Activated CD4-positive, alpha-beta T cell treated with anti-CD3 and anti-CD28 coated beads, Interleukin-2, Interleukin-6, amounts not matched to agents 100 ng/mL and 50 ng/mL, durations not matched to agents 16 hours and 8 hours (primary cell): ENCODE results near the gene ORC1.

Experiments used
- DNase-seq: peaks from one replicate; pipeline ENCODE4 v3.0.0-alpha.2; 2020

ORC1 gene

DNA sequence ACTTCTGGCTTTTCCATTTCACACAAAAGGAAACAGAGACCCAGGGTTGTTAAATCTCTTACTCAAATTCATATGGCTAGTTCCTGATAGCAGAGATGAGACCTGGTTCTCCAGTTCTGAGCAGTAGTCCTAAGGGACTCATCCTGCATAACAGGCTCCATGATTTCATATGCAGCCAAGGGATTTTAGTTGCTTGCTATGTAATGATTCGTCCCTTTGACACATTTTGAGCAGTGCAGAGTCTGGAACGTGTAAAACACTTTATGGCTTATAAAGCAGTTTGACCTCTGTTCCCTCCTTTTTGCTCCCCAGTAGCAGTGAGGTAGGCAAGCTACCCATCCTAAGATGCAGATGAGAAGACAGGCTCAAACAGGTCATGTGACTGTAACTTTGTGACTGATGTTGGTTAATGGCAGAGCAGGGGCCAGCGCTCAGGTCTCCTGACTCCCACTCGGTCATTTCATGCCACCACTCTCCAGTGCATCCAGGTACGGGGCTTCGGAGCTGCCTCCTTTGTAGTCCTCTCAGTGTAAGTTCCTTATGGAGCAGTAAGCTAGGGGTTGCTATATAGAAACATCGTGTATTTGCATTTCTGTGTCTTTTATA, 62.5 kb downstream of the ORC1 start:
- no peak for DNase-seq

GRCh38 chr1:52337439-52337838, 66.8 kb downstream of the ORC1 start:
- DNase-seq, result no peak

DNA sequence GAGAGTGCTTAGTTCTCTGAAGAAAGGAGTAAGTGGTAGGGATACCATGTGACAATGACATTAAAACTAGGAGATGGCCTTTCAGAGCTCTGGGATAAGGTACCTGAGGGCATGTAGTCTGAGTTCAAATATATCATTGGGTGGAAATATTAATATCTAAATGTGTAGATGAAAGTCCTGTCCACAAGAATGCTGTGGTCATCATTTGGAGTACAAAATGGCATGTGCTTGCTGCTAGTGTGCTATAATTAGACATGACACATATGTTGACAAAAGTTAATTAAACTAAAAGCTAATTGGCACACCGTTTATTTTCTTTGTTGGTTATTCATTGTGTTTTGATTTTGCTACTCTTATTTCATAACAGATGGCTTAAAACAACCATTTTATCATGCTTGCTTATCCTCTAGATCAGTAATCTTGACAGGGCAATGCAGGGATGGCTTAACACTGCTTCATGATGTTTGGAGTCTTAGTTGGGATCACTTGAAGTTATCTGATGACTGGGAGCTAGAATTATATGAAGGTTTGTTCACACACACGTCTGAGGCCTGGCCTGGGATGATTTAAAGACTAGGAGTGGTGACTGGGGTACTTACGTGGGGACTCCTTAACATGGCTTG, 69.2 kb downstream of the ORC1 start:
- no peak for DNase-seq

- no peak for DNase-seq
Measured at GRCh38 chr1:52332411-52332810, 71.8 kb downstream of the ORC1 start.

DNA sequence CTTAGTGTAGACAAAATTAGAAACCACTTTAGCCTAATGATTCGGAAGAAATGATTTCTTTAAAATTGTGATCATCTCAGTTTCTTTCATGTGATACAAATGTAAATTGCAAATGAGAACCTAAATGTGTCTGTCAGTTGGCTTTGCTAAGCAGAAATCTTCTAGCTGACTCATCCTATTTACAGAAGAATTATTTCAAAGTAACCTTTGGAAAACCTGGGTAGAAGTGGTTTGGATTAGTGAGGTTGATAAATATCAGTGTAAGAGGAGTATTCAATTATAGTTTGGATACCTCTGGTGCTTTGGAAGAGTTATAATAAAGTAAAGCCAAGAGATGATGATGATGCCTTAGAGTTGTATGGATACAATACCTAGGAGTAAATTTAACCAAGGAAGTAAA, 75.6 kb downstream of the ORC1 start:
- DNase-seq, result no peak

DNA sequence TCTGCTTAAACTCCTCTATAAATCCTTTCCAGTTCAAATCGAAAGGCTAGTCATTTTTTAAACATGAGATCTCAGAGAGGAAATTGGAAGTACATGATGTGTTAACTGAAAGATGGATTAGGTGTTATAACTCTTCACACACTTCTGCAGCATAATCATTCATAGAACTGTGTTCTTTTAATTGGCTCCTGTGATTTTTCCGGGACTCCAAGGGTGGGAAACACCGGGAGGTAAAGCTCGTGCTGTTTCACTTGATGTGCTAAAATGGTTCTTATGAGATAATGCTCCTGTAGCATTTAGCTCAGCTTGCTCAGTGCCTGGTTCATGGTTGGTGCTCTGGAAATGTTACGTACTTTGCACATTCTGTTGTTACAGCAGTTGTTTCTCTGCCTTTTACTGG, 78.4 kb downstream of the ORC1 start:
- DNase-seq, result no peak

GRCh38 chr1:52323731-52324130, 80.5 kb downstream of the ORC1 start:
- no peak for DNase-seq
